Ishikawa (cell line): ENCODE data around the gene PRR14.

Experiments used
- CEBPB ChIP-seq: IDR thresholded peaks from 2 replicates; pipeline ENCODE4 v1.6.1; 2012
- CREB1 ChIP-seq: IDR thresholded peaks from 2 replicates; pipeline ENCODE4 v1.6.1; 2012; ENCODE audit warnings: low read depth
- EGR1 ChIP-seq: IDR thresholded peaks from 2 replicates; pipeline ENCODE4 v1.6.1; 2012
- EP300 ChIP-seq: IDR thresholded peaks from 2 replicates; pipeline ENCODE4 v1.6.1; 2012; ENCODE audit warnings: borderline replicate concordance
- FOXM1 ChIP-seq: IDR thresholded peaks from 2 replicates; pipeline ENCODE4 v1.6.1; 2012; ENCODE audit warnings: low read depth, borderline replicate concordance
- NFIC ChIP-seq: IDR thresholded peaks from 2 replicates; pipeline ENCODE4 v1.6.1; 2012
- RAD21 ChIP-seq: IDR thresholded peaks from 2 replicates; pipeline ENCODE4 v1.6.1; 2012; ENCODE audit warnings: low read depth
- TAF1 ChIP-seq: IDR thresholded peaks from 2 replicates; pipeline ENCODE4 v1.6.1; 2012; ENCODE audit warnings: low read depth, mild to moderate bottlenecking
- TCF12 ChIP-seq: IDR thresholded peaks from 2 replicates; pipeline ENCODE4 v1.6.1; 2012; ENCODE audit warnings: low read depth
- TEAD4 ChIP-seq: IDR thresholded peaks from 2 replicates; pipeline ENCODE4 v1.6.1; 2012
- YY1 ChIP-seq: IDR thresholded peaks from 2 replicates; pipeline ENCODE4 v1.6.1; 2012; ENCODE audit warnings: low read depth
- ZBTB7A ChIP-seq: IDR thresholded peaks from 2 replicates; pipeline ENCODE4 v1.6.1; 2012; ENCODE audit warnings: low read depth
- TF ChIP-seq, protein P1 (sequence below): IDR thresholded peaks from 2 replicates; pipeline ENCODE4 v1.6.1; 2012; ENCODE audit warnings: low read depth, mild to moderate bottlenecking
- TF ChIP-seq, protein P2 (sequence below): IDR thresholded peaks from 2 replicates; pipeline ENCODE4 v1.6.1; 2012
- TF ChIP-seq, protein P3 (sequence below): IDR thresholded peaks from 2 replicates; pipeline ENCODE4 v1.6.1; 2012

PRR14 gene

DNA sequence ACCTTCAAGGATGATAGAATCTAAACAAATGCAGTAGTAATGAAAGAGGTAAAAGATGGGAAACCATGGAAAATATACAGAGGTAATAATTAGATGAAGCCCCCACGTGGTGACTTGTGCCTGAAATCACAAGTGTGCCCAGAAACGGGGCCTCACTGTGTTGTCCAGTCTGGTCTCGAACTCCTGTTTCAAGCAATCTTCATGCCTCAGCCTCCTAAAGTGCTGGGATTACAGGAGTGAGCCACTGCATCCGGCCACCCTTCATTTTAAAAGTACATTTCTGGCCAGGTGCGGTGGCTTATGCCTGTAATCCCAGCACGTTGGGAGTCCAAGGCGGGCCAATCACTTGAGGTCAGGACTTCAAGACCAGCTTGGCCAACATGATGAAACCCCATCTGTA lies 14.2 kb upstream of the PRR14 start:
- TF ChIP-seq RAD21 (no peak), CEBPB (no peak), ZBTB7A (no peak)
- TF ChIP-seq, protein P1, sequence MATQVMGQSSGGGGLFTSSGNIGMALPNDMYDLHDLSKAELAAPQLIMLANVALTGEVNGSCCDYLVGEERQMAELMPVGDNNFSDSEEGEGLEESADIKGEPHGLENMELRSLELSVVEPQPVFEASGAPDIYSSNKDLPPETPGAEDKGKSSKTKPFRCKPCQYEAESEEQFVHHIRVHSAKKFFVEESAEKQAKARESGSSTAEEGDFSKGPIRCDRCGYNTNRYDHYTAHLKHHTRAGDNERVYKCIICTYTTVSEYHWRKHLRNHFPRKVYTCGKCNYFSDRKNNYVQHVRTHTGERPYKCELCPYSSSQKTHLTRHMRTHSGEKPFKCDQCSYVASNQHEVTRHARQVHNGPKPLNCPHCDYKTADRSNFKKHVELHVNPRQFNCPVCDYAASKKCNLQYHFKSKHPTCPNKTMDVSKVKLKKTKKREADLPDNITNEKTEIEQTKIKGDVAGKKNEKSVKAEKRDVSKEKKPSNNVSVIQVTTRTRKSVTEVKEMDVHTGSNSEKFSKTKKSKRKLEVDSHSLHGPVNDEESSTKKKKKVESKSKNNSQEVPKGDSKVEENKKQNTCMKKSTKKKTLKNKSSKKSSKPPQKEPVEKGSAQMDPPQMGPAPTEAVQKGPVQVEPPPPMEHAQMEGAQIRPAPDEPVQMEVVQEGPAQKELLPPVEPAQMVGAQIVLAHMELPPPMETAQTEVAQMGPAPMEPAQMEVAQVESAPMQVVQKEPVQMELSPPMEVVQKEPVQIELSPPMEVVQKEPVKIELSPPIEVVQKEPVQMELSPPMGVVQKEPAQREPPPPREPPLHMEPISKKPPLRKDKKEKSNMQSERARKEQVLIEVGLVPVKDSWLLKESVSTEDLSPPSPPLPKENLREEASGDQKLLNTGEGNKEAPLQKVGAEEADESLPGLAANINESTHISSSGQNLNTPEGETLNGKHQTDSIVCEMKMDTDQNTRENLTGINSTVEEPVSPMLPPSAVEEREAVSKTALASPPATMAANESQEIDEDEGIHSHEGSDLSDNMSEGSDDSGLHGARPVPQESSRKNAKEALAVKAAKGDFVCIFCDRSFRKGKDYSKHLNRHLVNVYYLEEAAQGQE: no peak

DNA sequence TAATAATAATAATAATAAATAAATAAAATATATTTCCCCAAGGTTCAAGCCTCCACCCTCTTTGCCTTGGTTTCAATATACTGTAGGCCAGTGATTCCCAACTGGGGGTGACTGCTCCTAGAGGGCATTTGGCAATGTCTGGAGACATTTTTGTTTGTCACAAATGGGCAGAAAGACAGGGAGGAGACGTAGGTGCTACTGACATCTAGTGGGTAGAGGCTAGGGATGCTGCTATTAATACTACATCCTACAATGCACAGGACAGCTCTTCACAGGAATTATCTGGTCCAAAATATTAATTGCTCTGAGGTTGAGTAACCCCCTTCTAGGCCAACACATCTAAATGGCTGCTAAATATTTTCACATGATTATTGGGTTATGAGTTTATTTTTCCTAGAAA lies 12.8 kb upstream of the PRR14 start:
- peak; percentile 56 for TF ChIP-seq RAD21
- TF ChIP-seq, protein P2, sequence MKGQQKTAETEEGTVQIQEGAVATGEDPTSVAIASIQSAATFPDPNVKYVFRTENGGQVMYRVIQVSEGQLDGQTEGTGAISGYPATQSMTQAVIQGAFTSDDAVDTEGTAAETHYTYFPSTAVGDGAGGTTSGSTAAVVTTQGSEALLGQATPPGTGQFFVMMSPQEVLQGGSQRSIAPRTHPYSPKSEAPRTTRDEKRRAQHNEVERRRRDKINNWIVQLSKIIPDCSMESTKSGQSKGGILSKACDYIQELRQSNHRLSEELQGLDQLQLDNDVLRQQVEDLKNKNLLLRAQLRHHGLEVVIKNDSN: no peak

DNA sequence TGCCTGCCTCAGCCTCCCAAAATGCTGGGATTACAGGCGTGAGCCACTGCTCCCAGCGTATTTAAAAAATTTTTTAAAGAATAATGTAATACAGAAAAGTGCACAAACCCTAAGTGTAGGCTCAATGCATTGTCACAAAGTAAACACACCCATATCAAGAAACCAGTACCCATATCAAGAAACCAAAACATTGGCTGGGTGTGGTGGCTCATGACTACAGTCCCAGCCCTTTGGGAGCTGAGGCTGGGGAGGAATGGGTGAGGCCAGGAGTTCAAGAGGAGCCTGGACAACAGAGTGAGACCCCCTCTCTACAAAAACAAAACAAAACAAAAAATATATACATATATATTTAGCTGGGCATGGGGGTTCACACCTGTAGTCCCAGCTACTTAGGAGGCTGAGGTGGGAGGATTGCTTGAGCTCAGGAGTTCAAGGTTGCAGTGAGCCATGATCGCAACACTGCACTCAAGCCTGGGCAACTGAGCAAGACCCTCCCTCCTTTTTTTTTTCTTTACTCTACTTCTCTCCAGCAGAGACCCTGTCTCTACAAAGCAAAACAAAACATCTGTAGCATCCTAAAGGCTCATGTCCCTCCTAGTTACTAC lies 9.3 kb upstream of the PRR14 start:
- TF ChIP-seq NFIC (no peak), ZBTB7A (no peak)
- TF ChIP-seq, protein P1: no peak

DNA sequence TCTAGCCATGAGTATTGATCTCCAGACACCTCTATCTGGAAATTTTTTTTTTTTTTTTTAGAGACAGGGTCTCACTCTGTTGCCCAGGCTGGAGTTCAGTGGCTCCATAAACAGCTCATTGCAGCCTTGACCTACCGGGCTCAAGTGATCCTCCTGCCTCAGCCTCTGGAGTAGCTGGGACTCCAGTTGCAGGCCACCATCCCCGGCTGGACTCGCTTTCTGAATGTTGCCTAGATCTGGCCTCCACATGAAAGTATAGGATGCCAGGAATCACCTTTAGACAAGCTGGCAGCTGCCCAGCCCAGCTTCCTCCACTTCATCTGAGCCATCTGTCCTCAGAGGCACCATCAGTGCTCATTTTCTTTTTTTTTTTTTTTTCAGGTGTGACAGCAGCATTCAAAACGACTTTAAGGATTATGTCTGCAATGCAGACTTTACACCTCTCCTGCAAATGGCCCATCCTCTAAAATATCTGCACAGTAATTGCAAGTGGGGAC lies 6.4 kb upstream of the PRR14 start:
- TF ChIP-seq RAD21 (no peak), NFIC (no peak), EGR1 (no peak), TEAD4 (no peak), CEBPB (no peak), FOXM1 (no peak), TAF1 (no peak)
- TF ChIP-seq, protein P1: no peak
- TF ChIP-seq, protein P3, sequence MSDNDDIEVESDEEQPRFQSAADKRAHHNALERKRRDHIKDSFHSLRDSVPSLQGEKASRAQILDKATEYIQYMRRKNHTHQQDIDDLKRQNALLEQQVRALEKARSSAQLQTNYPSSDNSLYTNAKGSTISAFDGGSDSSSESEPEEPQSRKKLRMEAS: no peak
- TF ChIP-seq, protein P2: no peak

DNA sequence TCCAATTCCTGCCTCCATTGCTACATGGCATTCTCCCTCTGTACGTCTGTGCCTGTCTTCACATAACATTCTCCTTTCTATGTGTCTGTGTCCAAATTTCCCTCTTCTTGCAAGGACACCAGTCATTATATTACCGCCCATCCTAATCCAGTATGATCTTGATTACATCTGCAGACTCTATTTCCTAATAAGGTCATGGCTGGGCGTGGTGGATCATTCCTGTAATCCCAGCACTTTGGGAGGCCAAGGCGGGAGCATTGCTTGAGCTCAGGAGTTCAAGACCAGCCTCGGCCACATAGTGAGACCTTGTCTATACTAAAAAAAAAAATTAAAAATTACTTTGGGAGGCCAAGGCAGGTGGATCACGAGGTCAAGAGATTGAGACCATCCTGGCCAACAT lies 5.0 kb upstream of the PRR14 start:
- TF ChIP-seq NFIC (no peak), YY1 (no peak), TAF1 (no peak), EGR1 (no peak), CEBPB (no peak), TEAD4 (no peak), EP300 (no peak), ZBTB7A (no peak), TCF12 (no peak), CREB1 (no peak), RAD21 (no peak)
- TF ChIP-seq, protein P3: no peak
- TF ChIP-seq, protein P1: no peak
